COLO829 (cell line): Measurements from ENCODE around the gene CCNA2.

Experiments used
- DNase-seq: peaks from one replicate; pipeline ENCODE4 v3.0.0; 2012; ENCODE audit warnings: low spot score

Gene CCNA2

DNA sequence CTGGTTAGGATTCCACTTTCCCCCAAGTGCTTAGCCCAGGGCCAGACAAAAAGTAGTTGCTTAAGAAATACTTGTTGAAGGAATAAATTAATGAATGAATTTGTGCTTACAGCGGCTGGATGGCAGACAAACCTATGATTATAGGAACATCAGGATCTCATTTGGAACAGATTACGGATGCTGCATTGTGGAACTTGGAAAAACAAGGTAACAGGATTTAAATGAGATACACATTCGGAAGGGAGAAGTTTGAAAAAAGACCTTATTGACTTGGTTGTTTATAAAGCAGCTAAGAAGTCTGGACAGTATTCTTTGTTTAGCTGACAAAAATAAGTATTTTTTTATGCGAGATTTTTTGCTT is 22.0 kb downstream of the CCNA2 start:
- DNase-seq = no peak

DNA sequence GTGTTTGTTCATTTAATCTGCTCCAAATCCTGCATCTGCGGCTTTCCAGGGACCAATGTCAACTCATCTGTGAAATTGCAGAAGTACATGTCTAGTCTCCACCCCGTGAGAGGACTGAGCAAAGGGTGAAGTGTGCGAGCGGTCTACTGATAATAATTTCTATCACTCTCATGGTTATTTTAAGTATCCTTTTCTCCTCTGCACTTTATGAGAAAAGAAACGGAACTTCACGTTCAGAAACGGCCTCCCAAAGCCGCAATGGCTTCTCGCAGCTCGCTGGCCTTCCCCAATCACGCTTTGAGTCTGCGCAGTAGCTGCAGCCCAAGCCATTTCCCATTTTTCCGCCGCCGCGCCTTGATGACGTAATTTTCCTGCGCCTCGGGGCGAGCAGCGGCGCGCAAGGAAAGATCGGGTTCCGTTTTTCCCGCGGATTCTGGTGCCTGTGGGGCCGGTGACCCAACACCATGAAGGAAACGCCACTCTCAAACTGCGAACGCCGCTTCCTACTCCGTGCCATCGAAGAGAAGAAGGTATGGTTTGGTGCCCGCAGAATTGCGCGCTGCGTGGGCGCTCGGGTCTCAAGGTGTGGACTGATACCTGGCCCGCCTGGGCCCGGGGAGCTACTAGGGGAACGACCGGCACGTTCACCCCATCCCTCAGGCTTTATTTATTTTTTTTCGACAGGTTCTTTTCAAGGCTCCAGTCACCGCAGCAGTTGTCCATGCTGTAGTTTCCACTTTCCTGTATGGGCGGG is 22.5 kb downstream of the CCNA2 start, which contains the start of gene EXOSC9:
TSS of gene EXOSC9 (plus strand) at position 363 of the 754 bp plus-strand sequence. CDS start at position 465, 102 bp downstream.
- DNase-seq = peak; percentile 92

DNA sequence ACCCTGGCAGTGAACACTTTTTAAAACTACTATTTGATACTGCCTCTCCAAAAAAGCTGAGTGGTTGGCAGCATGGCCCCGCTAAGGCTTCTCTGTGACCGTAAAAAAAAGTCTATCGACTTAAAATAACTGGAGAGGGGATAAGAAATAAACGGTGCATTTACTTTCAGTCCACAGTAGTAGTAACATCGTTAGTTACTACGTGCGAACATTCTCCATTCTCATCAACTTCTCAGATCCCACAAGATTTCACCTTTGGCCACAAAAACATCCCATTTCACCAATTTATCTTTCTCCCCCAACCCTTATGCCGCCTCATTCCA is 23.1 kb downstream of the CCNA2 start:
- no peak for DNase-seq

DNA sequence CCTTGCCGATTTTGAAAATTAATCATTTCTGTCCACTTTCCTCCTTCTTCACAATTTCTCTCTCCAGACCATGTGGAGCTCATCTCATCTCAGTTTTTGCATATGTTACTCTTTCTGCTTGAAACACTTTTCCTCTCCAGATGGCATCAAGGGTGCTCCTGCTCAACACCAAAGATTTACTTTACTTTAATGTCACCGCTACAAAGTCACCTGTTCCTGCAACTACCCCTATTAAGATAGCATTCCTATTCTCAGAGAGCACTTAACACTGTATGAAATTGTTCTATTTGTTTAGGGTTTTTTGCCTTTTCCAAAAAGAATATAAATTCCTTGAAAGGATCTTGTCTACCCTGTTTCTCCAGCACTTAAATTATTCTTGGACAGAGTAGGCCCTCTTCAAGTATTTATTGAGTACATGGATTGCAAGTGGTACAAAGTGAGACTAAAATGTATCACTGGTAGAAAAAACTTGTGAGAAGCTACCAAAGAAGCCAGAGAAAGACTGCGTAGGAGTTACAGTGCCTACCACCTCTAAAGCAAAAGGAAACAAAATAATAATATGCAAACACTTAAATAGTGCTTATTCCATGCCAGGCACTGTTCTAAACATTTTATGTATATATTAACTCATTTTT is 23.7 kb downstream of the CCNA2 start:
- no peak for DNase-seq

DNA sequence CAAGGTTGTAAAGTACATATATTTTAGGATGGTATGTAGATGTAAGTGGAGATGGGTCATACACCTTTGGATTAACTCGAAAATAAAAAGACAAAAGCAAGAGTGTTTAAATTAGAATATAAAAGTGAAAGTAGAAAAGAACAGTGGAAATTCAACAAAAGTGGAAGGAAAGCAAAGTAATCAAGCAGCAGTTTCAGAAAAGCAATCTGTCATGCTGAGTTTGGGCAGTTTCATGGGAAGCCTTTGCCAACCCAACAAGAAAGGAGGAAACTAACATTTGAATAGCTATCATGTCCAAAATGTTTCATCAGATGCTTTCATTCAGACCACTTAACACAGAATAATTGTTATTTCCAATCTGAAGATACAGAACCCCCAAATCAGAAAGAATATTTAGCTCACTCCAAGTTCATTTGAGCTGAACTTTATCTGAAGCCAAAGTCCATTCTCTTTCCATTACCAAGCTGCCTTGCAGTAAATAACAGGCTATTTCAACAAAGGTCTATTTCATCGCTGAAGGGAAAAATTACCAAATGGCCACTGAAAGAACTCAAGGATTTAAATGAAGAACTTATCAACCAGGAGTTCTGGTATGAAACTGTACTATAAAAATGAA is 24.4 kb downstream of the CCNA2 start:
- DNase-seq = no peak

DNA sequence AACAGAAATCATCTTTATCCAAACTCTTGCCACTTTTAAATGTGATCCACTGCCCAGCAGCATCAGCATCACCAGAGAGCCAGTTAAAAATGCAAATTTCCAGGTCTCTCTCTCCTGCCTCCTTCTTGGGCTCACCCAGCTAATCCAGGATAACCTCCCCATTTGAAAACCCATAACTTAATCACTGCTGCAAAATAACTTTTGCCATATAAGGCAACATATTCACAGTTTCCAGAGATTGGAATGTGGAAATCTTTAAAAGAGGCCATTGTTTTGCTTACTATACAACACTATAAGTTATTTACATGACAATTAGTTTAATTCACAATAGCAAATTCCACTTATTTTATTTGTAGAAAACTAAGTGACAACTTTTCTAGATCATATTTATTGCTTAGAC is 27.4 kb downstream of the CCNA2 start:
- no peak for DNase-seq

DNA sequence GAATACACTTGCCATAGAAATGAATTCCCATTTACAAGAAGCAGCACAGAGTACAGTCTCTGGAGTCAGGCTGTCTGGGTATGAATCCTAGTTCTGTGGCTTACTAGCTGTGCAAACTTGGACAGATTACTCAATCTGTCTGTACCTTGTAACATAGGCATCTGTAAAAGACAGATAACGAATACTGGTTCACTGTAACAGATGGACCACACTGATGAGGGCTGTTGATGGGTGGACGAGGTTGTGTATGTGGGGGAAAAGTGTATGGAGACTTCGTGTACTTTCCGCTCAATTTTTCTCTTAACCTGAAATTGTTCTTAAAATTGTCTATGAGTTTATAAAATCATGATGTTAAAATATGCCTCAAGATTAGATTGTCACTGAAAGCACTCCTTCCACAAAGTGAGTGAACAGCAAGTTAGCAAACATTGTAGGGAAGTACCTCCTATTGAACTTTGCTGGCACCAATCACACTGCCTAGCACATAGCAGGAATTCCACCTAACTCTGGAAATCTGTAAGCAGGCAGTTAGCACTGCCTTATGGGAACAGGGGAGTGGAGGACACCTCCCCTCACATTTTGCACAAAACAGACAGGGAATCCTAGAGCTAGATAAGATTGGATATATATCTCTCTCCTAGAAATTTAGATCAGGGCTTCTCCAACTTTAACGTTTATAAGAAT is 29.0 kb downstream of the CCNA2 start:
- DNase-seq = no peak

DNA sequence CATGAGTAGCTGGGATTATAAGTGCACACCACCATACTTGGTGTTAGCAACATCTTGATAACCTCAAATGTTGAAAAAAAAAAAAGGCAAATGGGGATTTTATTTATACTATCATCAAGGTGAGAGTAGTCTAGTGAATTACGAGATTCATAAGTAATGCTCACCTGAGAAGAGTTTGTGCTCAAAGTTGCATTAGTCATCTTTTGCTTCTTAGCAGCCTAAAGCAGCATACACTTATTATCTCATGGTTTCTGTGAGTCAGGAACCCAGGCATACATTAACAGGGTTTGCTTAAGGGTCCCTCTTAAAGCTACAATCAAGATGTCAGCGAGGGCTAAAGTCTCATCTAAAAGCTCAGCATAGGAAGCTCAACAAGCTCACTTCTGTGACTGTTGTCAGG is 30.7 kb downstream of the CCNA2 start:
- DNase-seq = no peak

DNA sequence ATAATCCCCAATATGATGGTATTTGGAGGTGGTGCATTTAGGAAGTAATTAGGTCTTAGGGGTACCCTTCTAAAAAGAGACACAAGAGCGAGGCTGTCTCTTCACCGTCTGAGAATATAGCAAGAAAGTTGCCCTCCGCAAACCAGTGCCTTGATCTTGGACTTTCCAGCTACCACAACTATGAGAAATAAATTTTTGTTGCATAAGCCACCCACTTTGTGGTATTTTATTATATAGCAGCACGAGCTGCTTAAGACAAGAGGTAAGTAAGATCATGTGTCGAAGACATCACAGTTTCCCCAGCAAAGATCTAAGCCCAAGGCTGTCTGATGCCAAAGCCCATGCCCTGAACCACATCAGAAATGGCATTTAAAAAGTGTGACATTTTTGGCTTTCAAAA is 32.2 kb downstream of the CCNA2 start:
- no peak for DNase-seq

DNA sequence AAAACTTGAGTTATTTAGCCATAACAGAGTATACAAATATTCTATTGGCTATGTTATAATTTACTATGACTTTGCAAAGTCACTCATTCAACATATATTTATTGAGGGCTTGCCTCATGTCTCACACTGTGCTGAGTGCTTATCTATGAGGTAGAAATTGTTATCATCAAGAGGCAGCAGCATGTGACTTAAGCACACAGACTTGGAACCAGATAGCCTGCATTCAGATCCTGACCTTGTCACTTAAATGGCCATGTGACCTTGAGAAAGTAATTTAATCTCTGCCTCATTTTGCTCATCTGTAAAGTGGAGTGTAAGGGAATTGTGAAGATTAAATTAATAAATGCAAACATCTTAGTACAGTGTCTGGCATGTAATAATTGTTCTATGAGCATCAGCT is 32.7 kb downstream of the CCNA2 start:
- DNase-seq = no peak

DNA sequence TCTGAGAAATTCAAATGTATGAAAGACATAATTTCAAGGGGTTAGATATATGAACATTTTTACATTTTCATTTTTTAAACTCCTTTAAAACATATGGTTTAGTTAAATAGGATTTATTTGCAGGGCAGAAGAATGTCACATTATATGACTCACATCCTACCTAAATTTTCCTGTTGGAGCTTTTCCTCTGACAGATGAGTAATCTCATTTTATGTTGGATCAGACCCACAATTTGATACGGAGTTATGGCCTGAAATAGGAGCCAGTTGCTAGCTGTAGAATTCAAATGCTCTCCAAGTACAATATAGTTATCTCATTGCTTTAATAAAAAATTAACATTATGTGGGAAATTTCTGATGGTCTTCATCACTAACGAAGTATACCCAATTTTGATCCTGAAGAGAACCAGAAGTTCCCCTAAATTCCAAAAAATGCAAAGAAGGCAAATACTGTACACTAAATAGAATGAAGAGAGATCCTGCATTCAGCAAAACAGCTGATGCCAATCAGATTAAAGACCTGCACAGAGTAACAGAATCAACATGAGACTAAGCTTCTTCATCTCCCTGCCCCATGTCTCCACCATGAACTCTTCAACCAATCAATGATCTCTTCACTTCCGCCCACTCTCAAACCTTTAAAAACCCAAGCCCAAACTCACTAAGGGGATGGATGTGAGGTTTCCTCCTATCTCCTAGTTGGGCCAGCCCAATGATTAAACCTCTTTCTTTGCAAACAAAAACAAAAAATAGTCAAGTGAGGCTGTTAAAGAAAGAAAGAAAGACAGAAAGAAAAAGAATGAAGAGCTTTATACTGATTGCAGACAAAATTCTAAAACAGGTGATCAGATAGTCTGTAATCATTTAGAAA is 33.5 kb downstream of the CCNA2 start:
- DNase-seq = peak; percentile 80

DNA sequence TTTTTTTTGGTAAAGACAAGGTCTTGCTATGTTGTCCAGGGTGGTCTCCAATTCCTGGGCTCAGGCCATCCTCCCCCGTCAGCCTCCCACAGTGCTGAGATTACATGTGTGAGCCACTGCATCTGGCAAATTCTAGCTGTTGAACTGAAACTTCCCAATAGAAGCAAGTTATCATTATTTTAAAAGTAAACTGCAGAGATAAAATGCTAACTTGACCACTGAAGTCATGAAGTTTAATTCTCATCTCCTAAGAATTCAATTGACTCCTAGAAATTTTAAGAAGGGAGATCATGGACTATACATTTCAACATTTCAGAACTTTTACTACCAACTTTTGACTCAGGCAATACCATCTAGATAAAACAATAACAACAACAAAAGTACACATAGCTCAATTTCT is 34.2 kb downstream of the CCNA2 start:
- no peak for DNase-seq

DNA sequence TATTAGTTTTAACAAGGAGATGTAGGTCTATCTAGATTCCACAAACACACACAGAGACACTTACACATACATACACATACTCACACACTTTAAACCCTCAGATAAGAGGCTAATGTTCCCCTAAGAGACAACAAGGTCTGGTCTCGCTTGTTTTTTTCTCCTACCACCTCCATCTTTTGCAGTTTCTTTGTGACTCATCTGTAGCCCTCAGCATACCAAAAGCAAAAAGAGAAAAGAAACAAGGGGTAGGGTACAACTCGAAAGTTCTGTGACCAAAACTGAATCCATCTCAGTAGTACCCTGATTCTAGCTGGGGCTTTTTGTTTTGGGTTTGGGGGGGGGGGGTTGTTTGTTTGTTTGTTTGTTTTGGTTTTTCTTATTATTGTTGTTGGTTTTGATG is 34.8 kb downstream of the CCNA2 start:
- no peak for DNase-seq

DNA sequence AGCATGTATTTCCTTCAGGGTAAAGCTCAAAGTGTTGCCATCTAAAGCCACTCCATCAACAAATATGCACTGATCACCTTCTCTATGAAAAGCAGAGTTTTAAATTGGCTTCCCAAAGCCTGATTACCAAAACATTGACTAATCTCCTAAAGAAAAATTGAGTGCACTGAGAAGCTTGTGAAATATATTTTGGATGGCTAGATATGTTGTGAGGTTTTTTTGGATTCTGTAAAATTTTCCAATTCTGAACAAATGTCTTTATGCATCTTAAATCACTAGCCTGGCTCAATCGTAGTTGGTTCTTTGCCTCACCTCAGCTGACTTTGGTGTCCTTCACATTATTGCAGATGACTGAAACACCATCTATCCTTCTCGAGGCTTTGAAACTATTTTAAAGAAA is 37.5 kb downstream of the CCNA2 start:
- DNase-seq = no peak

DNA sequence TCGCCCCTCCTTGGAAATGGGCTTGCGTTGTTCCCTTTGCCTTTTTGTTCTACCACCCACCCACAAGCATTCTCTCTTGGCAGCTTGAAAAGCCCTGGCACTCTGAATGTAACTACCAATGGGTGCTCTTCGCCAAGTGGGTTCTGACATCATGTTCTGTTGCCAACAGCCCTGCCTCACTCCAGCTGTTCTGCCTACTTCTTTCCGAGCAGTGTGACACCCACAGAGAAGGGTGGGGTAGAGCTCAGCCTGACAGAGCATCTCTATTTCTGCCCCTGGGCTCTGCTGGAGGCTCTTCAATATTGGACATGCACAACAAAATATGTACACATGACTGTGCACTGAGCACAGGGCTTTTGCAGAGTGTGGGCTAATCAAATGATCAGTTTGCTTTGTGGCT is 38.2 kb downstream of the CCNA2 start:
- no peak for DNase-seq

DNA sequence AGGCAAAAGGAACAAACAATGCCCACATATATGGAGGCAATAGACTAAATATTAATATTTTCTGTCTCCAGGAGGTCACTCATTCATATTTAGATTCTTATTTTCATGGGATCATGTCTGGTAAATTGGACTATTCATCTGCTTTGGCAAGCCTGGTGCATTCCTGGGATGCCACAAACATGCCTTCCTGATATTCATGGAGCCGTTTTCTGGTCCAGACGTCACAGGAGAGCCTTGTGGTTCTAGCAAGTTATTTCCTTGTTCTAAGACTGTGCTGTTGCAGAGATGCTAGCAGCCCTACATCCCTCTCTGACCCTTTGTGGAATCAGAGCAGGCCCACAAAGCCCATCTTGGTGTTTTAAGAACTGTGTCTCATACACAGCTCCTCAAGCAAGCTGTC is 38.7 kb downstream of the CCNA2 start:
- DNase-seq = peak; percentile 73

DNA sequence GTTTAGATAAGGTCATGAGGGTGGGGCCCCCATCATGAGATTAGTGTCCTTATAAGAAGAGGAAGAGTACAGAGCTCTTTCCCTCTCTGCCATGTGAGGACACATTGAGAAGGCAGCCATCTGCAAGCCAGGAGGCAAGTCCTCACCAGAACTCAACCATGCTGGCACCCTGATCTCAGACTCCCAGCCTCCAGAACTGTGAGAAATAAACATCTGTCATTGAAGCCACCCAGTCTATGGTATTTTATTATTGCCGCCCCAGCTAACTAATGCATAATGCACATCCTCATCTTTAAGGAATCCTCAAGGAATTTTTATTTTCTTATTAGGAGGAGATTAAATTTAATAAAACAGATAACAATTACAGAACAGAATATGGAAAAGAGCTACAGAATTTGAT is 39.3 kb downstream of the CCNA2 start:
- DNase-seq = no peak

DNA sequence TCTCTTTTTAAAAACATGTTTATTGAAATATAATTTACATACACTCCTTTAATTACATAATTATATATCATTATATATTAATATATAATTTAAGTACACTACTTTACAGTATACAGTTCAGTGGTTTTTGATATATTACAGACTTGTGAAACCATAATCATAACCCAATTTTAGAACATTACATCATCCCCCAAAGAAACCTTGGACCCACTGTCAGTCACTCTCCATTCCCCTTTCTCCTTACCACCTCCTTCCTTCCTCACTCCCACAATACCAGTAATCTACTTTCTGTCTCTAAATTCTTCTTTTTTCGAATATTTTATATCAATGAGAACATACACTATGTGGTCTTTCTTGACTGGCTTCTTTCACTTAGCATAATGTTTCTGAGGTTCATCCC is 40.5 kb downstream of the CCNA2 start:
- DNase-seq = no peak

DNA sequence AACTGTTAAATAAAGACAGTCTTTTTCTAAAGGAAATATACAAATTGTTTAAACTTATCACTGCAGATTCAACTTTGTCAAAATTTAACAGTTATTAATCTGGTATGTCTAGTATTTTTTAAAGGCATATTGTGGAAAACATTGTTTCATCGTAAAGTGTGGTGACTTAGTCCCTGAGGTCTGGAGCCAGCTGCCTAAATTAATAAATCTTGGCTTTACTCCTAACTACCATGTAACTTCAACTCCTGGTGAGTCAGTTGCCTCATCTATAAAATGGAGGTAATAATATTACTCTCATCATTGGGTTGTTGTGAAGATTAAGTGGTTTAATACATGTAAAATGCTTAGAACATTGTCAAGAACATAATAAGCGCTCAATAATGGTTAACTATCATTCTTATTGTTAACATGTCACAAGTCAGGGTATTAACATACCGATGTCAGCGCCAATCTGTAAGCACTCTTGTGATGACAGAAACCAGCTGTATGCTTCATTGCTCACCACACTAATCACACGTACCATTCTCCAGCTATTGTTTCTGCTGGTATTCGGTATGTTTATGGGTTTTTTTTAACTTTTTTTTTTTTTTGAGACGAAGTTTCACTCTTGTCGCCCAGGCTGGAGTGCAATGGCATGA is 44.6 kb downstream of the CCNA2 start:
- DNase-seq = no peak

DNA sequence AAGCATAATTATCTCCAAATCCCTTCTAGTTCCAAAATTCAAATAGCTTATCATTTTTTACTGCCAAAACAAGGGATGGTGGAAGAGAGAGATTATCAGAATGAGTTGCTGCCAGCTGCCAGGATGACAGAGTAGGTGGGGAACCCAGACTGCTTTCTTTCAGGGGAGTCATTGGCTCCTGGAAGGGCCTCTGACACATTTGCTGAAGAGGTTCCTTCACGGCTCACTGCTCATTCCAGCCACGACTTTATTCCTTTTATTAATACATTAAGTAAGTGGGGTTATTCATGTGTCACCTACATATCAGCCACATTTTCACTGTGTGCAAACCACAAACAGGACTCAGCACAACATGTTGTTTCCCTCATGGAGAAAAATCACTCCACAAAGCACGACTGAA is 46.1 kb downstream of the CCNA2 start:
- DNase-seq = no peak

DNA sequence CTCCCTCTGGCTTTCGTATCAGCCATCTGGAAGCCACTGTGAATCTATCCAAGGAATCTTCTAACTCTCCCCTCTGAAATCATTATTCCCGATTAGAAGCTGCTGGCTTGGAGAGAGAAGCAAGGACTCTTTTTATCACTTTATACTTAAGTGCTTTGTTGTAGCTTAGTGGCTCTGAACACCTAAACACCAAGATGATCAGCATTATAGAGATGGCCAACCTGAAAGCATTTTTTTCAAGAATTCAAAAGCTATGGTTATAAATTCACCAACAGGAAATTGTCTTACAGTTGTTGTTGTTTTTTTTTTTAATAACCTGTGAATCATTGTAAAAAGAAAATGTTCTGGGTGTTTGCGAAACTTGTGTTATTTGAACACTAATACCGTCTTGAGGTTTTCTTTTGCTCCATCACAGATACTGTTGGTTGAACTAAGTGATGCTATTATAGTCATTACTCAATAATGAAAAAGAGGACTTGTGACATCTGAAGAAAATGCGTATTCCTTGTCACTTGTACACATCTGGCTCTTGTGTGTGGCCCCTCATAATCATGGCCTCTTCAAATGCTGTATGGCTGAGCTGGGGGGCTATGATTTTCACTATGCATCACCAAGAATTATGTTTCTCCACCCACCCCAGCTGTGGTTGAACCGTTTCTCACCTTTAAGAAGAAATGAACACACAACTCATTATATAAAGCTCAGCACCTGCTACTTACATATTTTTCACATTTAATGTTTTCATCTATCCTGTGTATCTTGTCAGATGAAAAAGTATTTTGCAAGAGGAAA is 46.9 kb downstream of the CCNA2 start:
- DNase-seq = no peak
